ENCODE data around the gene STAU1. TPM values are rescaled to one million over a fixed set of nuclear protein-coding genes. Genes with fewer than 3 reads are reported as not detected.
A peak's percentile ranks its signal among the peaks of the same experiment; 100 is the strongest.

STAU1 gene
- total and polyA plus RNA-seq, 2 of the 13 experiments (the other 11 are each of a cell fraction or from before 2014, with no cell fraction given): 119 to 133 TPM

- TF ChIP-seq RFXAP (CRISPR knock-in tag; IDR thresholded peaks at IDR 0.05; ENCODE audit: borderline replicate concordance) (no peak), KAT7 (CRISPR knock-in tag; IDR thresholded peaks at IDR 0.05; ENCODE audit: borderline replicate concordance) (0 out of 2 replicates have a peak, but pooled peaks have one; percentile 45)
Measured at GRCh38 chr20:49186535-49187329, 1.4 kb downstream of the STAU1 start (continued).

- CTCF ChIA-PET (ENCODE audit: low intra/inter-chr PET ratio, low total read pairs): no interaction called here
- peak overlapping the region; percentile 77 for H3K27ac ChIP-seq (ENCODE audit: extremely low read length, insufficient read depth, low read length)
- BruUV-seq (replicated peaks): no TSS peak
- TF ChIP-seq REPIN1 (CRISPR knock-in tag; IDR thresholded peaks at IDR 0.05; ENCODE audit: borderline replicate concordance, low read depth) (no peak), IRF1 (CRISPR knock-in tag; IDR thresholded peaks at IDR 0.05; ENCODE audit: low read depth) (no peak), KLF13 (CRISPR knock-in tag; IDR thresholded peaks at IDR 0.05) (no peak), ZNF256 (CRISPR knock-in tag; conservative IDR thresholded peaks at IDR 0.05) (no peak), XRCC5 (optimal IDR thresholded peaks at IDR 0.05; ENCODE audit: low read length) (no peak), RFX1 (IDR thresholded peaks at IDR 0.05) (no peak), MTF2 (CRISPR knock-in tag; IDR thresholded peaks at IDR 0.05; ENCODE audit: borderline replicate concordance) (no peak), CENPT (CRISPR knock-in tag; IDR thresholded peaks at IDR 0.05; ENCODE audit: low read depth) (no peak), CHCHD3 (CRISPR knock-in tag; IDR thresholded peaks at IDR 0.05) (no peak), GMEB1 (CRISPR knock-in tag; IDR thresholded peaks at IDR 0.05; ENCODE audit: borderline replicate concordance) (0 out of 2 replicates have a peak, but pooled peaks have one; percentile 0), ZFP82 (CRISPR knock-in tag; IDR thresholded peaks at IDR 0.05; ENCODE audit: borderline replicate concordance) (no peak), MAFK (conservative IDR thresholded peaks at IDR 0.05 in 1 of 2, IDR thresholded peaks at IDR 0.05 in 1 of 2; ENCODE audit: low read length in 2 of 2) (no peak), NFKBIZ (CRISPR knock-in tag; IDR thresholded peaks at IDR 0.05) (no peak), ZSCAN5A (CRISPR knock-in tag; IDR thresholded peaks at IDR 0.05; ENCODE audit: borderline replicate concordance) (no peak), ZNF660 (CRISPR knock-in tag; IDR thresholded peaks at IDR 0.05; ENCODE audit: borderline replicate concordance, low read depth) (no peak)
Measured at GRCh38 chr20:49185071-49185761, 2.9 kb downstream of the STAU1 start.

More at GRCh38 chr20:49185071-49185761, 2.9 kb downstream of the STAU1 start:
- H3K4me1 ChIP-seq (ENCODE audit: insufficient read depth, low read length): peaks cover 57% of the 10 kb centered on the region
- DNase-seq (ENCODE audit: low spot score): peak; percentile 93
- peaks cover 52% of the 10 kb centered on the region for H4K20me1 ChIP-seq (ENCODE audit: insufficient read depth, low read length)
- intact Hi-C loops (cut with micrococcal nuclease; ENCODE audit: unreplicated experiment) (loop anchor here (2.0 to 5.0 kb wide), 2 partner anchors 24 to 92 kb away; partner anchors contain the start of gene ZNFX1), in situ Hi-C loops (cut with HindIII; ENCODE audit: extremely low pct_ligation_motif_present, low pct_unique_long_range_greater_than_20kb) (no loop called here)
- H3K9me3 ChIP-seq (ENCODE audit: low read length): no peaks in the 10 kb centered on the region
- H3K4me3 ChIP-seq (replicated peaks in 1 of 3; ENCODE audit: insufficient read depth in 1 of 3, low read depth in 2 of 3, low read length in 3 of 3): peak overlapping the region; percentile 88 to 99 (median 97)
- ATAC-seq: peak; percentile 51
- WGBS (ENCODE audit: low lambda C conversion rate): 4% methylated on average over 6 of the region's 6 CpGs
- H3K27me3 ChIP-seq (ENCODE audit: control insufficient read depth in 1 of 2, insufficient read depth in 2 of 2, low read length in 2 of 2): peaks cover 0 to 5% of the 10 kb centered on the region in 2 experiments; a peak in 1 of 5 replicates
- peak overlapping the region; percentile 81 for H3K4me2 ChIP-seq (ENCODE audit: low read depth, low read length)
- no peak overlapping the region for H2AFZ ChIP-seq (ENCODE audit: low read length)
- H3K79me2 ChIP-seq (ENCODE audit: insufficient read depth, low read length): peaks cover 72% of the 10 kb centered on the region
- POLR2A ChIA-PET: interaction anchor here (0.7 to 4.5 kb wide), 15 partner anchors 11 to 1214 kb away, joined by 3 to 49 read pairs (median 4); partner anchors contain the start of genes CSE1L, DDX27 and ZNFX1
- no peaks in the 10 kb centered on the region for H3K36me3 ChIP-seq (replicated peaks in 1 of 2; ENCODE audit: control insufficient read depth in 1 of 2, insufficient read depth in 2 of 2, low read length in 2 of 2)
- H3K9ac ChIP-seq (ENCODE audit: insufficient read depth, low read depth, low read length): peak overlapping the region; percentile 92
- peak; percentile 60 for FAIRE-seq
